ENCODE measurements around the gene CCDC88B.

DNA sequence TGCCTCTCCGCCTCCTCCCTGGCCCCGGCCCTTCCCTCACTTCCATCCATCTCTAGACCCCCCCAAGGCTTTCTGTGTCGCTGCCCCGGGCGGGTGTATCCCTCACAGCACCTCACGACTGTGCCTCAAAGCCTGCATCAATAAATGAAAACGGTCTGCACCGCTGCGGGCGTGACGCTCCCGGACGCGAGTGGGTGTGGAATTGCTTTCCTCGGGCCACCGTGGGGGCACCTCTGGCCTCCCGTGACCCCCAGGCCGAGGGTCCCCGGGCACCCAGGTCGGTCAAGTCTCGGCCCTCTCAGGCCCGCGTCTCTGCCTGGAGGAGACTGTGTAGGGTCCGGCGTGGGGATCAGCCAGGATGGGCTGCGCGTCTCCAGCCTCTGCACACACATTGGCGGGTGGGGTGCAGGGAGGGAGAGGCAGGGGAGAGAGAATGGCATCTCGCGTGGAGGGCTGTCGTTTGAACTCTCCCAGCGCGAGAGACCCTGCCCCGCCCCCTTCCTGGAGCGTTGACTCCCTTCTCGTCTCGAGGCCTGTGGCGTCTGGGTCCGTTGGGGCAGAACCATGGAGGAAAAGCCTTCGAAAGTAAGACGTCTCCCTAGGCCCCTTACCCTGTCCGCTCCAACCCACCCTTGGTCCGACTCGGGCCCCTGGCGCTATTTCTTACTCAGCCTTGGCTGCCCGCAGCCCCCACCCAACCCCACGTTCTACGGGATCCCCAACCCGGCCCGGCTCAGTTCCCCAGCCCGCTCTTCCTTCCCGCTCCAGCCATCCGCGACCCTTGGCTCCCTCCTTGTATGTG lies 40.0 kb upstream of the CCDC88B start, which contains the start of gene CATSPERZ:
- TF ChIP-seq, protein P1, sequence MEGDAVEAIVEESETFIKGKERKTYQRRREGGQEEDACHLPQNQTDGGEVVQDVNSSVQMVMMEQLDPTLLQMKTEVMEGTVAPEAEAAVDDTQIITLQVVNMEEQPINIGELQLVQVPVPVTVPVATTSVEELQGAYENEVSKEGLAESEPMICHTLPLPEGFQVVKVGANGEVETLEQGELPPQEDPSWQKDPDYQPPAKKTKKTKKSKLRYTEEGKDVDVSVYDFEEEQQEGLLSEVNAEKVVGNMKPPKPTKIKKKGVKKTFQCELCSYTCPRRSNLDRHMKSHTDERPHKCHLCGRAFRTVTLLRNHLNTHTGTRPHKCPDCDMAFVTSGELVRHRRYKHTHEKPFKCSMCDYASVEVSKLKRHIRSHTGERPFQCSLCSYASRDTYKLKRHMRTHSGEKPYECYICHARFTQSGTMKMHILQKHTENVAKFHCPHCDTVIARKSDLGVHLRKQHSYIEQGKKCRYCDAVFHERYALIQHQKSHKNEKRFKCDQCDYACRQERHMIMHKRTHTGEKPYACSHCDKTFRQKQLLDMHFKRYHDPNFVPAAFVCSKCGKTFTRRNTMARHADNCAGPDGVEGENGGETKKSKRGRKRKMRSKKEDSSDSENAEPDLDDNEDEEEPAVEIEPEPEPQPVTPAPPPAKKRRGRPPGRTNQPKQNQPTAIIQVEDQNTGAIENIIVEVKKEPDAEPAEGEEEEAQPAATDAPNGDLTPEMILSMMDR (IDR thresholded peaks at IDR 0.05): no peak
- TF ChIP-seq POLR2AphosphoS5 (IDR thresholded peaks at IDR 0.05; ENCODE audit: low read depth, low read length): no peak
- TF ChIP-seq, protein P2, sequence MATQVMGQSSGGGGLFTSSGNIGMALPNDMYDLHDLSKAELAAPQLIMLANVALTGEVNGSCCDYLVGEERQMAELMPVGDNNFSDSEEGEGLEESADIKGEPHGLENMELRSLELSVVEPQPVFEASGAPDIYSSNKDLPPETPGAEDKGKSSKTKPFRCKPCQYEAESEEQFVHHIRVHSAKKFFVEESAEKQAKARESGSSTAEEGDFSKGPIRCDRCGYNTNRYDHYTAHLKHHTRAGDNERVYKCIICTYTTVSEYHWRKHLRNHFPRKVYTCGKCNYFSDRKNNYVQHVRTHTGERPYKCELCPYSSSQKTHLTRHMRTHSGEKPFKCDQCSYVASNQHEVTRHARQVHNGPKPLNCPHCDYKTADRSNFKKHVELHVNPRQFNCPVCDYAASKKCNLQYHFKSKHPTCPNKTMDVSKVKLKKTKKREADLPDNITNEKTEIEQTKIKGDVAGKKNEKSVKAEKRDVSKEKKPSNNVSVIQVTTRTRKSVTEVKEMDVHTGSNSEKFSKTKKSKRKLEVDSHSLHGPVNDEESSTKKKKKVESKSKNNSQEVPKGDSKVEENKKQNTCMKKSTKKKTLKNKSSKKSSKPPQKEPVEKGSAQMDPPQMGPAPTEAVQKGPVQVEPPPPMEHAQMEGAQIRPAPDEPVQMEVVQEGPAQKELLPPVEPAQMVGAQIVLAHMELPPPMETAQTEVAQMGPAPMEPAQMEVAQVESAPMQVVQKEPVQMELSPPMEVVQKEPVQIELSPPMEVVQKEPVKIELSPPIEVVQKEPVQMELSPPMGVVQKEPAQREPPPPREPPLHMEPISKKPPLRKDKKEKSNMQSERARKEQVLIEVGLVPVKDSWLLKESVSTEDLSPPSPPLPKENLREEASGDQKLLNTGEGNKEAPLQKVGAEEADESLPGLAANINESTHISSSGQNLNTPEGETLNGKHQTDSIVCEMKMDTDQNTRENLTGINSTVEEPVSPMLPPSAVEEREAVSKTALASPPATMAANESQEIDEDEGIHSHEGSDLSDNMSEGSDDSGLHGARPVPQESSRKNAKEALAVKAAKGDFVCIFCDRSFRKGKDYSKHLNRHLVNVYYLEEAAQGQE (IDR thresholded peaks at IDR 0.05; ENCODE audit: insufficient read depth in 1 of 2, low read depth in 2 of 2, low read length in 1 of 2): no peak
- no peak for TF ChIP-seq SIN3A (IDR thresholded peaks at IDR 0.05; ENCODE audit: borderline replicate concordance, insufficient read depth, low read depth, low read length)
- no peak for TF ChIP-seq TCF7L2 (IDR thresholded peaks at IDR 0.05; ENCODE audit: low read depth, low read length)

Data from Panc1 (cell line).